NCI-H1105 (cell line): Measurements from ENCODE around the gene RERE.
"Not testable (repeated sequence)": the region's sequence is repeated elsewhere in the genome, so short reads cannot be mapped to it uniquely, and the experiment has no call there.

Experiments
- DNase-seq: peaks from one replicate; lab custom pipeline; 2025; lab: John Stamatoyannopoulos, UW

The RERE gene

DNA sequence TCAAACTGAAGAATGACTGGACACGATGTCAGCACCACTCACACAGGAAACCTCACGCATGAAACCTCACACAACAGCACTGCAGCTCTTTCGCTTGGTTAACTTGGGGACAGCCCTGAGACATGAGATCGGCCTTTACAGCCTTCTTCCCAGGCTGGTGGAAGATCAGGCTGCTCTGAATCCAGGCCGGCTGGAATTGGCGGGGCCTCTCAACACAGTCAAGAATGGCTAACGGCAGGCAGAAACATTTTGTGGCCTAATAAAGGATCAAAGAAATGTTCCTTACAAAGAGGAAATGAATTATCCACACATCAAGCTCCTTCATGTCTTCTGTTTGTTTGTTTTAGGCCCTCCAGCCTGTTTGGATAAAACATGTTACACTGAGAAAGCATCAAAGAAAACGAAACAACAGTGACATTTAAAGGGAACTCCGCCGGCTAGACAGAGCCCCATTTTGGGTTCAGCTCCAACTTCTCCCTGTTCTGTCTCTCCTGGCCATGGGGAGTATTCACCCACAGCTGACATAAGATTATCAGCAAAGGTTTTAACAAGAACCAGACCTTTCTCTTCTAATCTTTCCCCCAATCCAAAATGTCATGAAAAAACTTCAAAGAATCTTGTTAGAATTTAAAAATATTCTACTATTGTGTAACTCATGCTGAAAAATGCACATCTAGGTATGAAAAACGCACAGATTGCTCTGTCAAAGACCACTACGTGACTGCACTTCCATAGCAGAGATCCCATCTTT is 368.4 kb downstream of the RERE start:
- no peak for DNase-seq

DNA sequence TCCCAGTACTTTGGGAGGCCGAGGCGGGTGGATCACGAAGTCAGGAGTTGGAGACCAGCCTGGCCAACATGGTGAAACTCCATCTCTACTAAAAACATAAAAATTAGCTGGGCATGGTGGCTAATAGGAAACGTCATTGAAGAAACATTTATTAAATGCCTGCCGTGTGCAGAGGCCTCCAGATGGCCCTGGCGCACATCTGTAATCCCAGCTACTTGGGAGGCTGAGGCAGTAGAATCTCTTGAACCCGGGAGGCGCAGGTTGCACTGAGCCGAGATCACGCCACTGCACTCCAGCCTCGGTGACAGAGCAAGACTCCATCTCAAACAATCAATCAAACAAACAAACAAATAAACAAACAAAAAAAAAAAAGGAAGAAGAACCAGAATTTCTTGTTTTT is 368.9 kb downstream of the RERE start:
- DNase-seq, result not testable (repeated sequence)

DNA sequence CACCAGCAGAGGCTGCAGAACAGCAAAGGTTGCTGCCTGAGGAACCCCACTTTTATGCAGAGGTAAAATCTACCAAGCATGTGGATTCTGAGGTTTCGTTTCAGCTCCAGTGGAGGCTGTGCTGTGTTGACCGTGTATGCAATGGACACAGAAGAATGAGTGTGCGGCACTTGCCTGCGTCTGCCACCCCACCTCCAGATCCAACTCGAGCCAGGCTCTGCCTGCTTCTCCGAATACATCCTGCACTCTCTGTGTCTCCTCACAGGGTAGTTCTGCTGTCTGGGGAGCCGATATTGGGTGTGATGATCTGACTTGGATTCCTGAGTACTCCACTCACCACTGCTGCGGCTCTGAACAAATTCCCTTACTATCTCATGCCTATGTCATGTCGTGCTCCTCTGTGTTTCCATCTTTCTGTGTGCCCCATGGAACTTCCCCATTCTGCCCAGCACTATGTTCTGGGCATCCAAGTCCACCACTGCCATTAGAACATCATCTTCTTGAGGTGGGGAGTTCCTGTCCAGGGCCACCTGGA is 369.8 kb downstream of the RERE start:
- DNase-seq, result no peak

DNA sequence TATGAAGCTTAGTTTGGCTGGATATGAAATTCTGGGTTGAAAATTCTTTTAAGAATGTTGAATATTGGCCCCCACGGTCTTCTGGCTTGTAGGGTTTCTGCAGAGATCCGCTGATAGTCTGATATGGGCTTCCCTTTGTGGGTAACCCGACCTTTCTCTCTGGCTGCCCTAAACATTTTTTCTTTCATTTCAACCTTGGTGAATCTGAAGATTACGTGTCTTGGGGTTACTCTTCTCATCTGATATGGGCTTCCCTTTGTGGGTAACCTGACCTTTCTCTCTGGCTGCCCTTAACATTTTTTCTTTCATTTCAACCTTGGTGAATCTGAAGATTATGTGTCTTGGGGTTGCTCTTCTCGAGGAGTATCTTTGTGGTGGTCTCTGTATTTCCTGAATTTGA is 371.3 kb downstream of the RERE start:
- DNase-seq, result not testable (repeated sequence)

DNA sequence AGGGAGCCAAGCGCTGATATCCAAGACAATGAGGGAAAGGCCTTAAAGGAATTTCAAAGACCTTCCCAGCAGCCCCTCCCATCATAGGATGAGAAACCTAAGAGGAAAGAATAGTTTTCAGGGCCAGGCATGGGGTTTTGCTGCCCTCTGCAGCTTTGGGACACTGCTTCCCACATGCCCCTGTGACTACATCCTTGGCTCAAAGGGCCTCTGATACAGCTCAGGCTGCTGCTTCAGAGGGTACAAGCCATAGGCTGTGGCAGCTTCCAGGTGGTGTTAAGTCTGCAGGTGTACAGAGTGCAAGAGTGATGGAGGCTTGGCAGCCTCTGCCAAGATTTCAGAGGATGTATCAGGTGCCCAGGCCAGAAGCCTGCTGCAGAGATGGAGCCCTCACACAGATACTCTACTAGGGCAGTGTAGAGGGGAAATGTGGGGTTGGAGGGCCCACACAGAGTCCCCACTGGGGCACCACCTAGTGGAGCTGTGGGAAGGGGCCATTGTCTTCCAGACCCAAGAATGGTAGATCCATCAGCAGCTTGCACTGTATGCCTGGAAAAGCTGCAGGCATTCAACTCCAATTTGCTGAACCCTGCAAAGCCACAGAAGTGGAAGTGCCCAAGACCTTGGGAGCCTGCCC is 373.8 kb downstream of the RERE start:
- no peak for DNase-seq

DNA sequence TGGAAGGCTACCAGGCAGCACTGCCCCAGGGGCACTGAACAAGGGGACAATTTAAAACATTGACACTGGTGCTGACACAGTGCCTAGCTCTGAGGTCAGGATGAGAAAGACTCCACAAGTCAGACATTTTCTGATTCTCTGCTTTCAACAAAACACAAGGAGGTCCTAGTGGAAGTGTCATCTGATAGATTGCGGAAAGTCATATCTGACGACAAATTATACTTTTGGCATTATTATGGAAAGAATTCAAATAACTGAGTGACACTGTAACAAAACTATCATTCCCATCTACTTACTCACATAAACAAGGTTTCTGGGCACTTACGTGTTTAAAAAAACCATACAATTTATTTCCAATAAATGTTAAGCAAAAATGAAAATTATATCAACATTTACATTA is 376.0 kb downstream of the RERE start:
- no peak for DNase-seq

DNA sequence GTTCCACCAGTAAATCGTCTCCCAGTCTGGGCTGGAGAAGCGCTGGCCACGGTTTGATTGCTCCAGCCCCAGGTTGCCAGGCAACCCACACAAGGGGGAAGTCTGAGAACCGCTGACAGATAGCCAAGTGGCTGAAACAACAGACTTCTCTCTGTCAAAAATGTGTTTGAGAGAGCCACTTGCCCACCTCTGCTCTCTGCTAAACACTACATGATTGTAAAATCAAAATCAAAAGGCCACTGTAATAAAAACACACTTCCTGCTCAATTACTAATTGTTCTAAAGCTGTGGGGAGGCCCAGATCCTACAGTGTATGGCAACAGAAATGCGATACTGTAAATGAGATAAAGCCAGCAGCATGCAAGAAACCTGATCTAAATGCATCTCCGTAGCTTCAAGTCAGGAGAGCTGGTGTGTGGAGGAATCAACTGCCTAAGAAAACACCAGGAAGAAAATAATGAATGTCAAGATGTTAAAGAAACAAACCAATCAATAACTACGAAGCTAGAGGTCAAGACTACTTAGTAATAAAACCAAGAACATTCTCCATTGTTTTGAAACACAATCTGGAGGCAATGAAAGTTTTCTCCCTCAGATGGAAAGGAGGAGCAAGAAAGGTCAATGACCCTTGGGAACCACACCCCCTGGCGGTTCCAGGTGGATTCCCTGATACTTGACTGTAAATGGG is 378.3 kb downstream of the RERE start:
- DNase-seq, result peak; percentile 87

DNA sequence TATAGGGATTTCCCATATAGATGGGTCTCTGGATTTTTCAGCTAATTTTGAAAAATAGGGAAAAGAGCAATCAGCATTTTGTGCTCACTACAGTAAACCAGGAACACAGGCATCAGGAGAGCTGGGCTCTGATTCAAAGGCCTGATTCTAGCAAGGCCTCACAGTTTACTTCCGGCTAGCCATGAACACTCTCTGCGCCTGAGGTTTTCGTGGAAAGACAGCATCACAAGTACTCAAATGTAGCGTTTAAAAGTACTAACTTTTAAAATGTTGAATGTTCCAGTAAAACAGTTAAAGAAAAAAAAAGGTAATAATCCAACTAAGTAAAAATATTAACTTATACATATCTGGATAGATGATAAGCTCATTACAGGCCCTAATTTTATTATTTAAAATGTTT is 379.0 kb downstream of the RERE start:
- DNase-seq, result no peak

DNA sequence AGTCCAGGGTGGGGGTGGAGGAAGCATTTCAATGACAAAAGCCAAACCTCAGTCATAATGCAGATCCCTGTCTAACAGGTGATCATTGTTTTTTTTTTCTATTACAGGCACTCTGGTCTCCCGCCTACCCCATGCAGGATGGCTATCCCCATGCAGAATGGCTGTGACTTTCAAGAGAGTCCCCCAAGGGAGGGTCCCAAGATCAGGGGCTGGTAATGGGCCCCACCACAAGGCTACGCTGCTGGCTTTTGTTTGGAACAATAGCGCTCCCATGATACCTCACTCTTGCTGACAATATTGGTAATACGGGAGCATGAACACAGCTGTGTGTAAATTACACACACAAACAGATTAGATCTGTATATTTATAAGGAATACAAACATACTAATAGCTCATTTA is 380.1 kb downstream of the RERE start:
- no peak for DNase-seq

DNA sequence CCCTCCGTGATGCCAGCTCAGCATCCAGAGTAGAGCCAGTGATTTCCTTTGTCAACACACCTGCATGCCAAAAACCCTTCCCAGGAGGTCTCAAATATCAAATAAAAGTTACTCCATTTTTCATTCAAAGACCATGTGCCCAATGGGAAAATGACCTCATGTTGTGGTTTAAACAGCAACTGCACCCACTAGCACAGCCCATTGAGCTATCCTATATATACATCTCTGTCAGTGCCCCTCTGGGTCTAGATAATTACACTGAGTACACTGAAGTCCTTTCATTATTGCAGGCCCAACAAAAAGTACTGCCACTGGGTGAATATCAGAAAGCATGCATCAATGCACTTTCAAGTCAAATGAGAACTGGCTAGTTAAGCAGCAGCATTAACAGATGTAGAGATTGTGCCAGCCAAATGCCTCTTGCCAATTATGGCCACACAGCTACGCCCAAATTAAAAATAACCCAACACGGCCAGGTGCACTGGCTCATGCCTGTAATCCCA is 381.8 kb downstream of the RERE start:
- DNase-seq, result no peak

DNA sequence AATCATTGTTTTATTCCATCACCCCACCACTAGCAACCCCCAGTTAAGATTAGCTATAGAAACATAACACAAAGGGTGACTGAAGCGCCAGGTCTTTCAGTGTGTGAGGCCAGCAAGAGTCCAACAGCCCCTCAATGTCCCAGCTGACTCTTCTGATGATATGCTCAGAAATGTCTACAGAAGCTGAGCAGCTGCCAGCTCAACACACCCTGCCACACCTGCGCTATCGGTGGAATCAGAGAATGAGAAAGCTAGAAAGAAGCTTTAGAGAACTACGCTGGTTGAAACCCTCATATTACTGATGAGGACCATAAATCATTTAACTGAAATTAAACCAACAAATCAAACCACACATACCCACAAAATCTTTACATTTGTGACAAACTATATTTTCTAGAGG is 383.3 kb downstream of the RERE start:
- no peak for DNase-seq

DNA sequence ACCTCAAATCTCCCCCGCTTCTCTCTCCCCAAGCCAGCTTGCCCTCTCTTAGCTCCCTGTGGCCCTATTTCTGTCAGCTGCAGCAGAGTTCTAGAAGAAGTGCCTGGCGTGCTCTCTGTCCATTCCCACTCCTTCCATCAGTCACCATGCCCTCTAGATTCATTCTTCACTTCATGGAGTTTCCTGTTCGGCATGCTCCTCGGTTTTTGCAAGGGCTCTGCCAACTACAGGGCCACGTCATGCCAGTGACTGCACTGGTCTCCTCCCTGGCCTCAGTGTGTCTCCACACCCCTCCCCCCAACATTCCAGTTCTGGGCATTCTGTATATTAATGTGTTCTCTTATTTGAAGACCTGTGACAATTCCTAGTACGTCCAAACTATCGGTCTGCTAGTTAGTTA is 385.7 kb downstream of the RERE start:
- no peak for DNase-seq

DNA sequence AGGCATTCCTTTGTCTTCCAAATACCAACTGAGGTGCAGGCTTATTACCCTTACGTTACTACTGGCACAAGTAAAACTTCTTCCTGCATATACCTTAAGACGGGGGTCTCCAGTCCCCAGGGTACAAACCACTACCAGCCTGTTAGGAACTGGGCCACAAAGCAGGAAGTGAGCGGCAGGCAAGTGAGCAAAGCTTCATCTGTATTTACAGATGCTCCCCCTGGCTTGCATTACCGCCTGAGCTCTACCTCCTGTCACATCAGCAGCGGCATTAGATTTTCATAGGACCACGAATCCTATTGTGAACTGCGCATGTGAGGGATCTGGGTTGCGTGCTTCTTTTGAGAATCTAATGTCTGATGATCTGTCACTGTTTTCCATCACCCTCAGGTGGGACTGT is 386.4 kb downstream of the RERE start:
- no peak for DNase-seq

DNA sequence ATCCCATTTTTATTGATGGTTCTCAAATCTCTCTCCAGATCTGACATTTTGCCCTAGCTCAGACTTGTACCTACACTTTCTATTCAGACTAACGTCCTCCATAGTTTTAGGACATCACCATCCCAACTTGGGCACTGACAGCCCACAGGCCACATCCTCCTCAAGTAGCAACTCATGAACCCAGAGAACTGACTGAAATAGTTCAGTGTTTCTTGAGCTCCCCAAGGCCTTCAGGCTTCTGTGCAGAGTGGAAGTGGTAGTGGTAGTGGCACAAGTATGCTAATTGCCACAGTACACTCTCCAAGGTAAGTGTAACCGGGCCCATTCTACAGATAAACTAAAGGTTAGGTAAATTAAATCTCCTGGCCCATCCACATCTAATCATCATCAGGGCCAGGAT is 387.0 kb downstream of the RERE start:
- no peak for DNase-seq

DNA sequence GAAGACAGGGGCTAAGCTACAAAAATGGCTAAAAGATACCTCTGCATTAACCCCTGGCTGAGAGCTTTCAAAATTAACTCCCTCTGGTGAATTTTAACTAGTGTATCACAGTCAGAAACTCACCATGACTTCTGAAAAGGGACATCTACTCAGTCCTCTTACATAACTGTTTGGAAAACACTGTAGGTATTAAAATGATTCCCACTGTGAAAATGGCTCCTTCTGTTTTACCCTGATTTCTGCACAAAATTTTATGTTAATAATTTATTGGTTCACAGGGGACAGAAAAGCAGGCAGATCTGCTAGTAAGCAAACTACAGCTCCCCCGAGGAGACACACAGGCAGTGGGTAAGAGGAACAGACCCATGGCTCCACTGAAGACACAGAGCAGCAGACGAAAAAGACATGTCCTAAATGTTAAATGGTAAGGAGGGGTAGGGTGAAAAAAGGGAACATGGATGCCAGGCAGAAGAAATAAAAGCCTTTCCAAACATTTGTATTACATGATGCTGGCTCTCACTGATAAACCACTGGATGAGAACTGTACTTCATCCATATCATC is 387.8 kb downstream of the RERE start:
- no peak for DNase-seq

DNA sequence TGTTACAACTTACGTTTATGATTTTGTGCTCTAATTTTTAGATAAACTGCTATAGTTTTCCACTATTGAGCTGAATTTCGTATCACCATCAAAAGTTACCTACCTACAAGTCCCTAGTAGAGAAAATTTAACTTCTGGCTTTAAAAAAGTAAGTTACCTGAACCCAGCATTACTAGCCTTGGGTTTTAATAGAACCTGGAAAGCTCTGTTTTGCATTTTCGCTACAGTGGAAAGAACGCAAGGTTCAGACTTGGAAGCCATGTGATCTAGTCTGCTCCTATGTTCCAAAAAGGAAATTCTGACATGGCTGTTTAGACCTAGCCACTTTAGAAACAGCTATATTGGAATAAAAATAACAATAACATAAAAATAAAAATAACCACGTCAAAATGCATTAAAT is 389.0 kb downstream of the RERE start:
- no peak for DNase-seq

DNA sequence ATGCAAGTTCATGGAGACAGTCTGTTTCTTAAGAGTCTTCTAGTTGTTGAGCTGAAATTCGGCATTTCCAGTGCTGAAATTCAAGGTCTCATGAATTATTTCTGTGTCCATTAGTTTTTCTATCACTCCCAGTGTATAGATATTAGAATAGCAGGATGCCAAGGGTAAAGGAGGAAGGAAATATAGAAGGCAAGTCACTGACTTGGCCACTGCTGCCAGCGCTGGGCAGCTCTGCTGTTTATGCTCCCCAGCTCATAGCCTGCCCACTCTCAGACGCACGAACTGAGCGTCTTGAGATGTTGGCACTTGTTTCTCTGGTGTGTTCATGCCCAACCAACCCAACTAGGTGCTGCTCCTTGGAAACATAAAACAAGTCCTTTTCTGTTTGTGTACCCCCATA is 389.5 kb downstream of the RERE start:
- no peak for DNase-seq

DNA sequence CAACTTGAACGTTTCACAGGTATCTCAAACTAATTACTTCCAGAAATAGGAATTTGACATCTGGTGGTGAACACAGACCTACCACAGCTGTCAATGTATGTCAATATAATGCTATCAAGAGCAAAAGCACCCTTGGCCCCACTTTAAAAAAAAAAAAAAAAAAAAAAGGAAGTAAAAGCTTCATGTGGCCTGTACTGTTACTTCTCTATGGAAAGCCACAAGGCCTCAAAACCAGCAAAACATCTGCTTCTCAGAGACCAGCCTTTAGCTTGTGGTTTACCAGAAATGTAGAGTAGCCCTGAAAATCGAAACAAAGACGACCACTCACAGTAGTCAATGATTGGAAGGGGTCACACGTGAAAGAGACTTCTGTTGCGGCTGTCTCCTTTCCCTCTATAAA is 389.9 kb downstream of the RERE start:
- DNase-seq, result no peak

DNA sequence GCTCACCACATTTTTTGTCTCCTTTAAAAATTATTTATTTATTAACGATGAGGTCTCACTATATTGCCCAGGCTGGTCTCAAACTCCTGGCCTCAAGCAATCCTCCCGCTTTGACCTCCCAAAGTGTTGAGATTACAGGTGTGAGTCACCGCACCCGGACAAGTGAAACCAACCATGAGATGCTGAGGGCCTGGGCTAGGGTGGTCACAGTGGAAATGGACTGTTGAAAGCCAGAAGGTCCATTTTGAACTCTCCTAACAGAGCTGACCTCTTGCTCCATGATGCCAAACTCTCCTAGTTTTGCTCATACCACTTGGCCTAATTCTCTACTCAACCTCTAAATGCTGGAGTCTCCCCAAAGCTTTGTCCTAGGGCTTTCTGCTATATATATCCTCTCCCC is 390.4 kb downstream of the RERE start:
- DNase-seq, result no peak

DNA sequence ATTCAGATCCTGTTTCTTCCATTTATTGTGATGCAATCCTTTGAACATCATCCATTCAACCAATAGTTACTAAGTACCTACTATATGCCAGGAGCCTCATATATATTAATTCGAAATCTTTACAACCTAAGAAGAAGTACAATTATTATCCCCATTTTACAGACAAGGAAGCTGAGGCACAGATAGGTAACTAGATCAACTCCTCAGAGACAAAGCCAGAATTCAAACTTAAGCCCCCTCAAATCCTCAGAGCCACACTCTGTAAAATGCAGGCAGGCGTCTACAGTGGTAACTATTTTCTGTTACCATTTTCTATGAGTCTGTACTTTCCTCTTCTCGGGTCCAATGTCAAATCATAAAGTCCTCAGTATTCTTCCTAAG is 391.7 kb downstream of the RERE start:
- DNase-seq, result no peak

DNA sequence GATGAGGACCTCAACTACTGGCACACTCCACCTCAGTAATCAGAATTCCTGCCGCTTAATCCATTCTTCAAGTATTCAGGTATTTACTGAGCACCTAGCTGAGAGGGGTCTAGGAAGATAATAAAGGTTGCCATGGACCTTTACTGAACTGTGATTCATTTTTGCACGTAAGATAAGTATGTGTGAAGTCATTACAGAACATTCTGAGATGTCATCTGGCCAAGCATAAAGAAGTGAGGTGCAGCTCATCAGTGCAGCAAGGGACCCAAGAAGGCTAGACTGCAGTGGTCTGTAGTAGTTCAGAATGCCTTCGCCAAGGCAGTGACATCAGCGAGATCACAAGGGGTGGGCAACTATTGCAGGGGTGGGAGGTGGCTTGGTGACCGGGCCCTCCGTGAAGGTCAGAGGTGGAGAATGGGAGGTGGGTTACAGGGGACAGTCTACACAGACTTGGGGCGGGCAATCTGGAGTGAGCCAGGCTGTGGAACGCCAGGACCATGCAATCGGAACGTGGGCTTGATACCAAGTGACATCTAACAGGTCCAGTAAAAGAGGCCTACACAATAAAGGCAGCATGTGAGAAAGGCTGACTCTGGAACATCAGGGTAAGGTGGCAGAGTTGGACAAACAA is 392.2 kb downstream of the RERE start:
- DNase-seq, result no peak

DNA sequence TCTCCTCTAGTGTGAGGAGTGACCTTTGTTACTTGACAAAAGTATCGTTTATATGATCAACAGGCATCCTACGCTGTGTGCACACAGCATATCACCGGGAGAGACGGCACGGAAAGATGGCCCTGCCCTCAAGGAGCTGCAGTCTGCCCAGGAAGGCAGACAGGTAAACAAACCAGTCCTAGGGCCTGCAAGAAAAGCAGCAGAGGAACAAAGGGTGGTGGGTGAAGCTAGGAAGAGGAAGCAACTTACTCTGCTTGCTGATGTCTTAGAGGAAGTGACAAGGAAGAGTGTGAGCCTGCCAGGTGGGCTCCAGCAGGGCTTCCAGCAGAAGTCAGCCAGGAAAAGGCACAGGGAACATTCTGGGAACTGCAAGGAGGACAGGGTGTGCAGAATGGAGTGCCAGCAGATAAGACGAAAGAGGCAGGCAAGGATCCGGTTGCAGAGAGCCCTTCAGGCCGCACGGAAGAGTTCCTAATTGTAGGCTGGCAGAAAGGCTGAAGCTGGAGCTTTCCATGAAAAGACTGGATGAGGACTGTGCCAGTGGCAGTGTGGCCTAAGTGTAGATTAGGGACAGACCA is 392.8 kb downstream of the RERE start:
- no peak for DNase-seq
